ENCODE results near the gene POFUT2.

DNA sequence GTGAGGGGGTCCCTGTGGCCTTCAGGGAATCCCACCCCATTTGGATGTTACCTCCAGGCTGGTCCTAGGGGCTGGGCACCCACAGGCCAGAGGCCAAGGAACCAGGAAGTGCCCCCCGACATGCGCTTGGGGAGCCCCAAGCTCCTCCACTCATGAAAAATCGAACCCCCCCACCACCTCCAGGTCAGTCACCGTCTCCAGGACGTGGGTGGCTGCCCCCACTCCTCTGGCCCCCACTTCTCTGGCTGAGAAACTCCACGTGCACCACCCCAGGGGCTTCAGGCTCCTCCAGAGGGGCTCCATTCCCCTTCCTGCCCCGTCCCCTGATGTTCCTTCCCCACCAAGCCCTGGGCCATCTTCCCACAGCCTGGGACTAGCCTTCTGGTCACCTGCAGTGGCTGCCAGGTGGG is 30.5 kb upstream of the POFUT2 start:
- TF ChIP-seq, protein P1, sequence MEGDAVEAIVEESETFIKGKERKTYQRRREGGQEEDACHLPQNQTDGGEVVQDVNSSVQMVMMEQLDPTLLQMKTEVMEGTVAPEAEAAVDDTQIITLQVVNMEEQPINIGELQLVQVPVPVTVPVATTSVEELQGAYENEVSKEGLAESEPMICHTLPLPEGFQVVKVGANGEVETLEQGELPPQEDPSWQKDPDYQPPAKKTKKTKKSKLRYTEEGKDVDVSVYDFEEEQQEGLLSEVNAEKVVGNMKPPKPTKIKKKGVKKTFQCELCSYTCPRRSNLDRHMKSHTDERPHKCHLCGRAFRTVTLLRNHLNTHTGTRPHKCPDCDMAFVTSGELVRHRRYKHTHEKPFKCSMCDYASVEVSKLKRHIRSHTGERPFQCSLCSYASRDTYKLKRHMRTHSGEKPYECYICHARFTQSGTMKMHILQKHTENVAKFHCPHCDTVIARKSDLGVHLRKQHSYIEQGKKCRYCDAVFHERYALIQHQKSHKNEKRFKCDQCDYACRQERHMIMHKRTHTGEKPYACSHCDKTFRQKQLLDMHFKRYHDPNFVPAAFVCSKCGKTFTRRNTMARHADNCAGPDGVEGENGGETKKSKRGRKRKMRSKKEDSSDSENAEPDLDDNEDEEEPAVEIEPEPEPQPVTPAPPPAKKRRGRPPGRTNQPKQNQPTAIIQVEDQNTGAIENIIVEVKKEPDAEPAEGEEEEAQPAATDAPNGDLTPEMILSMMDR (IDR thresholded peaks at IDR 0.05) = no peak
- TF ChIP-seq POLR2A (IDR thresholded peaks at IDR 0.05) = no peak
